SHP77 (cell line): ENCODE measurements around the gene FOXE1.

Source experiments
- DNase-seq, 2 experiments: peaks; one replicate each; lab custom pipeline; 2025; lab: John Stamatoyannopoulos, UW

The FOXE1 gene

DNA sequence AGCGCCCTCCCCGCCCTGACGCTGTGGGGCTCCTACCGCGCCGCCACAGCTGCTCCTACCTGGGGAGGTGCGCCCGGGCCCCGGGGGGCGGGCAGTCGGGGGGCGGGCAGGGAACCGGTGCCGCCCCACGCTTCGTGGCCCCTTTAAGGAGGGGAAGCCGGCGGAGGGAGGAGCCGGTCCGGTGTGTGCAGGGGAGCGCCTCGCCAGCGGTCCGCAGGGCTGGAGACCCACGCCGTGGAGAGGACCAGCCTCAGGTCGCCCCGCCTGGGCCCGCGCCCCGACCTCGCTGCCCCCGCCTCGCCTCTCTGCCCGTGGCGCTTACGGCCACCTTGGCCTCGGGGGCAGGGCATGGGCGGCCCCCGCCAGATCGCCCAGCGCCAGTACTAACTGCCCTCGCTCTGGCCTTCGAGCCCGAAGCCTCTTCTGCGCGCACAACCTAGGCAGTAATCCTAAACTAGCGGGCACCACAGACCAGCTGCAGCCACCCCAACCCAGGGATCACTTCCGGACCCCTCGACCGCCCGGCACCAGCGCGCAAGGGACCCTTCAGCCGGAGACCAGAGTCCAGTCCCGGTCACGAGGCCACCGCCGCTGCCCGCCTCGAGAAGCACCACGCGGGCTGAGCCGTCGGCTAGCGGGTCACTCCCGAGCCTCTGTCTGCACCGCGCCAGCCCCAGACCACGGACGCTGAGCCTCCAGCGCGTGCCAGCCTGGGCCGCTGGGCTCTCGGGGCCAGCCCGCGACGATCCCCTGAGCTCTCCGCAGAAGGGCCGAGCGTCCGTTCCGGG lies at the start of gene FOXE1:
TSS of gene FOXE1 (plus strand) at position 171 of the 788 bp plus-strand sequence. CDS start 689 bp downstream, outside the sequence.
- no peak for DNase-seq

DNA sequence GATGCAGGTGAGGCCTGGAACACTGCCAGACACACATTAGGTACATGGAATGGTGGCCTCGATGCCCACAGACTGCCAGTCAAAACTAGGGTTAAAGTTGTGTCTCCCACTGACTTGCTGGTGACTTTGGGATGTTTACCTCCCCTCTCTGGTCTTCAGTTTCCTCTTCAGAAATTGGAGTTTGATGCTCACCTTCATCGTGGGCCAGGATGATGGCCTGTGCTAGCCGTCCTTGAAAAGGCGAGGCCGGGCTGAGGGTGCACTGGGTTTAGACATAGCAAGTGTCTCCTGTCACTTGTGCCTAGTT lies 49.0 kb upstream of the FOXE1 start:
- no peak for DNase-seq

DNA sequence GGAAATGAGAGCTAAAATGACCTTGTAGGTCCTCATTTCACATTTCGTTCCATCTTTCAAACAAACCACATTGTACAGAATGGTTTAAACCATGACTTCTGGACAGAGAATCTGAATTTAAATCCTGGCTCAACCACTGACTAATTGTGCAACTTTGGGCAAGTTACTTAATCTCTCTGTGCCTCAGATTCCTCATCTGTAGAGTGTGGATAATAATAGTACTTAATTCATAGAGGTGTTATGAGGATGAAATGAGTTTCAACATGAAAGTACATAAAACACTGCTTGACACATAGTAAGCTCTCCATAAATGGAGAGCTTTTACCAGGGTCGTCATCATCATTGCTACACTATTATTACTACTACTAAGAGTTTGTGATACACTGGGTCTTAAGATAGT lies 46.3 kb upstream of the FOXE1 start:
- DNase-seq, result no peak

DNA sequence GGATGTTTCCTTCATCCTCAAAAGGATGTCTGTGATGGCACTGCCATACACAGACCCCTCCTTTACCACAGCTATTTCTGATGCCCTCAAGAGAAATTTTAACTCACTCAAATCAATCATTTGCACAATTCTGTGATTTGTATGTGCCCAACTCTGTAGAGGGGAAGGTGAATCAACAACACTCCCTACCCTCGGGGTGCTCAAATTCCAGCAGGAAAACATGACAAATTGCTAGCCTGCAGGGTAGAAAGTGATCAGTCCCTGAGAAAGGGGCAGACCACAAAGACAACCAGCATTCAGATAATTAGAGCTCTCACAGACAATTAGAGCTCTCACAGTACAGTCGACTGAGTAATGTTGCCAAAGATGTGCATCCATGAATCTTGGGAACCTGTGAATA lies 45.3 kb upstream of the FOXE1 start:
- no peak for DNase-seq

DNA sequence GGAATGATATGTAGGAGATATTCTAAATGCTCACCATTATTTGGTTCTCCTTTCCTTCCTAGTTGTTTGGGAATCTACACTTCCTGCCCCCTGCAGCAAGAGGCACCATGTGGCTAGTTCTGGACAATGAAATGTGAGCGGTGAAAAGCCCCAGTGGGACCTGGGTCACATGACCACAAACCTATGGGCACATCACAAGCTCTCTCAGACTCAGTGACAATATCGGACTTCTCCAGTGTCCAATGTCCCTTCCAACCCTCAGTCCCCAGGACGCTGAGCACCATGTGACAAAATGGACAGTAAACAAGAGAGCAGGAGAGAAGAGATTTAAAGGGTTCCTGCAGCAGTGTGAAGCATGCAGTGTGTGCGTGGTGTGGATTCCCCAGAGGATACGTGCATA lies 44.6 kb upstream of the FOXE1 start:
- no peak for DNase-seq

DNA sequence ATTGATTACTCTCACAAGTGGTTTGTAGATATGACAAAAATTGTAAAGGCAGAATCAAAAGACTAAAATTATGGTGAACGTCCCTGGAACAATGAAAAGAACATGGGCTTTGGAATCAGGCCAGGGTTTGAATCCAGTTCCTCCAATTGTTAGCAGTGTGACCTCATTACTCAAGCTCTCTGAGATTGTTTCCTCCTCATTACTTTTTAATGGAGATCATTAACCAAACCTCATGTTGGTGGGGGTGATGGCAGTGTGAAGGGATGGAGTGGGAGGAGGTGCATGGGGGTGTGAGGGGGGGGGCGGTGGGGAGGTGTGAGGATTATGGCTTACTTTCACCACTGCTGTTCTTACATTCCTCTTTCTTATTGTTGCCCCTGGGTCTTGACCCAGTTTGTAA lies 44.1 kb upstream of the FOXE1 start:
- no peak for DNase-seq

DNA sequence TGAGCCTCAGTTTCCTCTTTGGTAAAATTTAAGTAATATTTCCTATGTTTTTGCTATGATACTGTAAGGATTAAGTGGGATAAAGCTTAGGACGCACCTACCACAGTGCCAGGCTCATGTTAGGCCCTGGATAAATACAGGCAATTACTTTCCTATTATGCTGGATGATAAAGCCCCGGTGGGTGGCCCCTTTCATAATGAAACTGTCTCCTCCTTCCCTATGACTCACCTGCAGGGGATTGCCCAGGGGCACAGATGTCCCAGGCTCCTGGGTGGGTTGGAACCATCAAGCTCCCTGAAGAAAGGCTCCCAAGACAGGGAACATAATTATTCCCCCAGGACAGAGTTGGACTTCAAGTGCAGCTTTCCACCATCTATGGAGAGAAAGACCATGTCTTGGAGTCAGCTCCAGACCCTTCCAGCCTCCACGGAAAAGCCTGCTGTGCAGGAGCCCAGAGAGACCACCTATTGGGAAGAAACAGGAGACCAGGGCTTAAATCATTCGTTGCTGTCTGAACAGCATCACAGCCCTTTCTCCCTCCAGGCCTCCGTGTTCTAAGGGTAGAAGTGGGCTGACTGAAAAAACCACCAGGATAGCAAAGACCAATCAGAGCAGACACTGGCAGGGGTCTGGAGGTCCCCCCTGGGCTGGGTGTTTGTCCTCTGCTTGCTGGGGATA lies 43.2 kb upstream of the FOXE1 start:
- no peak for DNase-seq

DNA sequence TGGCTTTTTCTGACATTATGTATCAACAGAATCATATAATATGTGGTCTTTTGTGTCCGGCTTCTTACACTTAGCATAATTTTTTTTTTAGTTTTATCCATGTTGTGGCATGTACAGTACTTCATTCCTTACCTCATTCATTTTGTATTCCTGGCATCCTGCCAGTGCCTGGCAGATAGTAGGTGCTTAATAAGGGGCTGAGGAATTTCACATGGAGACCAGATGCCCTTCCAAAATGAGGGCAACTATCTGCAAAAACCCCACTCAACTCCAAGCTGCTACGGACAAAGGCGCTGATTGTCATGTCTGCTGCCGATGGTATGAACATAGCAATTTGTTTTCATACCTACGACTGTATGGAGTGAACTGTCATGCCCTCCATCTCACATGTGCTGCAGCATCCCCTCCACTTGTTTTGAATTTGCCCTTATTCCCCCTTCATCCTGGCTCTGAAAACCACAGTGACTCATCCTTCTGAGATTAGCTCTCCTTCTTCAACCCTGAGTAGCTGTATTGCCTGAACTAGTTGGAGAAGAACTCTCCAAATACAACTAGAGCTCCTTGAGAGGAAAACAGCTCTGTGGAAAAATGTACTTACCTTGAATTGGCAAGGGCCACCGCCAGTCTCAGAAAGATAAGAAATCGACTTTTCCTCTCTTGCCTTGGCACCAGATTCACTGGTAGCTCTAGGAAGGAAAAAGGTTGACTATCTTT lies 41.3 kb upstream of the FOXE1 start:
- no peak for DNase-seq

DNA sequence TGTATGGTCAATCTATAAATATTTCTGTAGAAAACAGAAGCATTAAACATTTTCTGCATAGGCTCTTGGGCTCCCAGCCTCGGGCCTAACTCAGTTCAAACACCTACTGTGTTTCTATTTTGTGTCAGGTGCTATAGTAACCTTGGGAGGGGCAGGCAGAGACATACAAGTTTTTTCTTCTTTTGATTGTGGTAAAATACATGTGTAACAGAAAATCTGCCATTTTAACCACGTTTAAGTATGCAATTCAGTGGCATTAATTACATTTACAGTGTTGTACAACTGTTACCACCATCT lies 40.8 kb upstream of the FOXE1 start:
- DNase-seq, result no peak

DNA sequence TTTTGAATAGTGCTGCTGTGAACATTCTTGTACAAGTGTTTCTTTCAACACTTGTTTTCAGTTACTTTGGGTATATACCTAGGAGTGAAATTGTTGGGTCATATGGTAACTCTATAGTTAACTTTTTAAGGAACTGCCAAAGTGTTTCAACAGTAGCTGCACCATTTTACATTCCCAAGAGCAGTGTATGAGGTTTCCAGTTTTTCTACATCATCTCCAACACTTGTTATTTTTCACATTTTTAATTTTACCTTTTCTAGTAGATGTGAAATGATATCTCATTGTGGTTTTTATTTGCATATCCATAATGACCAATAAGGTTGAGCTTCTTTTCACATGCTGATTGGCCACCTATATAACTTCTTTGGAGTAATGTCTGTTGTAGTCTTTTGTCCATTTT lies 40.0 kb upstream of the FOXE1 start:
- DNase-seq, result no peak

DNA sequence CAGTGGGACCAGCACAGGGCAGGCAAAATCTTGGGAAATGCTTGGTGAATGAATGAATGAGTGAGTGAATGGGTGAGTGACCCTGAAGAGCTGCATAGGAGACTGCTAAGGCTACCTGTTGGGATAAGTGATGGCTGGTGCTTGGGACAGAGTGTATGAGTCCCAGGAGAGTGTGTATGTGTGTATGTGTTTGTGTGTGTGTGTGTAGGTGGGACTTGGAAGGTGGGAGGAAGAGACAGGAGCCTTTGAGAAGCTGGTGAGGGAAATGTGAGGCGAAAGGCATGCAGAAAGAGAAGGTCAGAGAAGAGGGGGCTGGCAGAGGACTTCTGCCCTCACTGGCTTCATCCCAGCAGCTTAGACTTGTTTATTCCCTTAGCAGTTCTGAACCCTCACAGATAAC lies 33.3 kb upstream of the FOXE1 start:
- no peak for DNase-seq

DNA sequence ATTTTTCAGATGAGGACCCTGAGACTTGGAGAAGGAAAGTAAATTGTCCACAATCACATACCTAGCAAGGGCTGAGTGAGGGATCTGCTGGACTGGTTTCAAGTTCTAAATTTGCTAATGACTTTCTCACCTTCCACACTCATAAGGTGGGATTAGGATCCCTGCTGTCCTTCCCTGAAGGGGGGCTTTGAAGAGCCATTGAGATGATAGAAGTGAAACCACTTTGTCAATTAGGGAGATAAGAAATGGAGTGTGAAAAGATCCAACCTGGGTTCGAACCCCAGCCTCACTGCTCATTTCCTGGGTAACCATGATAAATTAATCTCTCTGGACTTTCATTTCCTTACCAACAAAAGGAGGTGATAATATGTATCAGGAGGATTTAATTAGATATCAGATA lies 32.7 kb upstream of the FOXE1 start:
- no peak for DNase-seq

DNA sequence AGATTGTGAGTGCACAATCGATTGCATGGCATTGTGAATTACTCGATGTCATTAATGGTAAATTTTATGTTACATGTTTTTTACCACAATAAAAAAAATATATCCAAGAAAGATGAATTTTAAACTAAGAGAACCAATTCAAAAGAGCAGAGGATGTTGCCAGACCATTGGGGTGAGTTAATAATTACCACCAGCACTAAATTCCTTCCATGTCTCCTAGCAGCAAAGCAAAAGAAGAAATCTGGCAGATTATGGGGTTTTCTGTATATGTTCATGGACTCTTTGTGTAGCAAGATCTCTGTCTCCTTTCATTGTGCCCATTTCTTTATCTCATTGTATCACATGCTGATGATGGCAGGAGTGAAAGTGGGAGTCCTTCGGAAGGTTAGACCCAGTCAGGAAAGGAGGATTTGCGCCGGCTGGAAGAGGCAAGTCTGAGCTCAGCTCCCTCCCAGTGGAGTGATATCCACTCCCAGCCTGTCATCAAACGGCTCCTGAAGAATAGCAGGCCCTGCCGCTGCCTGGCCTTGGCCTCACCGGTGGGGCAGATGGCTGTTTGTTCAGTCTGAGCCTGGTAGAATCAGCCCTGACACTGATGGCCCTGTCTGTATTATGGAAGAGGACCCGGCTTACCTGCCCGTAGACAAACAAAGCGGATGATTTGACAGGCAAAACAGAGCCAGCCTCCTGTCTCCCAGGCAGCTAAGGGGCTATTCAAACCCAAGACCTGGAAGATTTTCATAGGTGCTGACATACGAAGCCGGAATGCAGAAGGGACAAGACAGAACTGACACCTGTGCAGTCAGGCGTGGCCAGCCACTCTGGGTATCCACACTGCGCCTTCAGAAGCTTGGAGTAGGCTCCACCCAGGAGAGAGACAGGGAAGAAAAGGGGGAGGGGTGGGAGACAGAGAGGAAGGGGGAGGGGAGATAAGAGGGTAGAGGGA lies 21.9 kb upstream of the FOXE1 start:
- no peak for DNase-seq

DNA sequence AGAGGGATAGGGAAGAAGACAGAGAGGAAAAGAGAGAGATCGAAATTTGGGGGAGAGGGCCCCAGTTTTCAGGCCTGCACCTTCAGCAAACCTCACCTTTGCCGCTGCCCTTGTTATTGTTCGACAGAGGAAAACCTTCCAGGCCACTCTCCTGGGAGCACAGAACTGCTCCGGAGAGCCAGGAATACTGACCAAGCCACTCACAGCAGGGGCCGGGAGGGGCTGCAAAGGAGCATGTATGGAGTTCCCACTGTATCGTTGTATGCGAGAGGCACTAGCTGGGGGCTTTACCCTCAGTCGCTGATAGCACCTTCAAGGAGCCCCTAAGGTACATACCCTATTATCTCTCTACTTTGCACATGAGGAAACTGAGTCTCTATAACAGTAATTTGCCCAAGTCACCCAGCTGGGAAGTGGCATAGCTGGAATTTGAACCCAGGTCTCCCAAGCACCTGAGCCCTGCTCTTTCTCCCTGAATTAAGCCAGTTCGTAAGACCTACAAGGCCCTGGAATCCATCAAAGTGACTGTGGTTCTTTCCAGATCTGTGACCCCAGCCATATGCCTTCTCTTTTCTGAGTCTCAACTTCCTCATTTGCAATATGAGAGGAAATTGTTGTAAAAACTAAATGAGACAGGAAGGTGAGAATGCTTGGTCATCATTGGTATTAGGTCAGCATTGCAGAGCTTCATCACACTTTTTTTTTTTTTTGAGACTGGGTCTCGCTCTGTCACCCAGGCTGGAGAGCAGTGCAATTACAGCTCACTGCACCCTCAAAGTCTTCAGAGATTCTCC lies 21.0 kb upstream of the FOXE1 start:
- no peak for DNase-seq

DNA sequence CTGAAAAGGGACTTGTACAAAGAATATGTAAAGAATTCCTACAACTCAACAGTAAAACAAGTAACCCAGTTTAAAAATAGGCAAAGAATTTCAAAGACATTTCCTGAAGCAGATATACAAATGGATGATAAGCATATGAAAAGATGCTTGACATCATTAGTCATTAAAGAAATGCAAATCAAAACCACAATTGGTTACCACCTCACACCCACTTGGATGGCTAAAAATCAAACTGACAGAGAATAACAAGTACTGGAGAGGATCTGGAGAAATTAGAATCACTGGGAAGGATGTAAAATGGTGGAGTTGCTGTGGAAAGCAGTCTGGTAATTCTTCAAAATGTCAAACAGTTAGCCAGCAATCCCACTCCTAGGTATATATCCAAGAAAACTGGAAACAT lies 12.5 kb upstream of the FOXE1 start:
- DNase-seq, result no peak

DNA sequence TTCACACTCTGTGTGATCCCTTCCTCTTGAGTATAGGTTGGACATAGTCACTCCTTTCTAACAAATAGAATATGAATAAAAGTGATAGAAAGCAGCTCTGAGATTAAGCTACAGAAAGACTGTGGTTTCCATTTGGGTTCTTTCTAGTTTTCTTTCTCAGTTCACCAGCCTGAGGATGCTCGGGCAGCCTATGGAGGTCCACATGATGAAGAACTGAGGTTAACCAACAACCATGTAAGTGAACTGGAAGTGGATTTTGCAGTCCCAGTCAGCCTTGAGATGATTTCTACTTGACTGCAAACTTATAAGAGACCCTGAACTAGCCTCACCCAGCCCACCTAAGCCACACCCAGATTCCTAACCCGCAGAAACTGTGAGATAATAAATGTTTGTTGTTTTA lies 10.1 kb upstream of the FOXE1 start:
- DNase-seq, result no peak

DNA sequence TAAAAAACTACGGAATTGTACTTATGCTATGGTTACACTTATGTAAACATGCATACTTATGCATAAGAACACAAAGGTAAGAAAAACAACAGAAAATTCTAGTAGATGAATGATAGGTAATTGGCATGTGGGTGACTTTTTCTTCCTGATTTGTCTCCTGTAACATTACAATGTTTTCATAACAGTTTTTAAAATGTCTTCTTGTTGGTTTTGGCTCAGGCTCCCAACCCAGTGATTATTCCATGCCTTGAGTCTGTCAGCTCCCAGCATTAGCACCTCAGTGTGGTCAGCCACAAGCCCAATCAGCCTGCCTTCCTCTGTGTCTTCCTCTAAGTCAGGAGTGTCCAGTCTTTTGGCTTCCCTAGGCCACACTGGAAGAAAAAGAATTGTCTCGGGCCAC lies 7.9 kb upstream of the FOXE1 start:
- DNase-seq, result no peak

DNA sequence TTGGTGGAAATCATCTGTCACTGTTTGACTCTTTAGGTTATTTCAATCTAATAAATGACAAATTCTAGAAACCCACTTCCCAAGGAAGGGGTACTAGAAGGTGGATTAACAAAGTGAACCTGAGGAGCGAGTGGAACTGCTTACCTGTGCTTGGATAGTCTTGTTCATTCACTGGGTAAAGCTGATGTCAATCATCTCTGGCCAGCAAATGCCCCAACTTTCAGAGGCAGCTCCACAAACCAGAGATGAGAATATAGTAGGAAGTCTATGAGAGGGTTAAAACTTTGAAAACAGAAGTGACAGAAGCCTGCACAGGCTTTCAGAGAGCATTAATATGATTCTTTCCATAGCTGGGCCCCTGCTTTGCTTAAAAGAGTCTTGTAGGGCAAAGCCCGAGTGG lies 7.3 kb upstream of the FOXE1 start:
- DNase-seq, result no peak

DNA sequence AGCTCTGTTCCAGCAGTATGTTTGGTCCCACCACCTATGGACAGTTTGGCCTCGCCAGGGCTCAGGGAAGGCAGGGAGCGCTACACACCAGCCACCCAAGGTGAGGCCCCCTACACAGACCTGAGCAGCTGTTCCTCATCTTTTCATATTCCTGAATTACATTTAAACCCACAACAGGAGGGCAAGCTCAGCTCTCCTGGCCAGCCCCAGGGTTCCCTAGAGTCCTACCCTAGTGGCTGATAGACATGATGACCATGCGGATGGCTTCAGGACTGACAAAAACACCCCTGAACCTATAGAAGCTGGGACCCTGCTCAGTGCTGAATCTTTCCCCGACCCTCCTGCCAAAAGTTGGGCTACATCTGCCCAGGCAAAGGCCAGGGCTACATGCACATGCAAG lies 6.7 kb upstream of the FOXE1 start:
- DNase-seq, result no peak

DNA sequence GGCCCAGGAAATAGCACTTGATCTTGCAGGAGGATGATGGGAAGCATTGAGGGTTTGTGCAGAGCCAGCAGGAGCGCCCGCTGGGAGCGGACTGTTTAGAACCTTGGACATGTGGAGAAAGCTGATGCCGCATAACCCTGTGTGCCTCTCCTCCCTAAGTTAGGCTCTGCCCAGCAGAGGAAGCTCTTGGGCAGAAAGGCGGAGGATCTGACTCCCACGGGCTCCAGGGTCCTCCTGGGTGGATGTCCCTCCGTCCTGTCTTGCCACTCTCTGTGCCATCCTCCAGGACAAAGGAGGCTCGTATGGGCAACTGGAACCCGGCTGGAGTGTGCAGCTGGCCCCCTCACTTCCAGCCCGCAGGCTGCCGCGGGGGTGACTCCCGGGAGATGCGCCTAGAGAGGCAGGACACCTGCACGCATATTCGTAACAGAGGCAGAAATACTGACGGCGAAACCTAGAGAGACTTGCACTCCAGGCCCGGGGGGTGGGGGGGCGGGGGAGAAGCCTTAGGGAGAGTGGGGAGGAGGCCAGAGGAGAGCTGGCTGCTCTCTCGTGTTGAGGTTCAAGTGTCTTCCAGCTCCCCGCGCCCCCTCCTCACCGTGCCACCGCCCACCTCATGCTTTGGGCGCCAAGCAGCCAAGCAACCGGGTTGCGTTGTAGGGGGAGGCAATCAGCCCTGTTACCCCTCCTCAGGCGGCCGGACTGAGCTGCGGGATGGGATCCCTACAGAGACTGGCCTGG lies 5.4 kb upstream of the FOXE1 start:
- no peak for DNase-seq

DNA sequence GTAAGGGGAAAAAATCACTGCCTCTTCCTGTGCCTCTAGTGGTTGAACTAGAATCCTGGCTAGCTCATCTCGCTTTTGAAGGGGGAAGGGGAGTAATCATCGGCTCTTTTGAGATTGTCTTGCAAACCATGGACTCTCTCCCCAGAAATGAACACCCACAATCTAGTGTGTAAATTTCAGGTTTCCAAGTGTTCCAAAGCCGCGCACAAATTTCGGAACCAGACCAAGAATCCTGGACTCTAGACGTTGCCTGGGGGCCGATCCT lies 4.9 kb upstream of the FOXE1 start:
- no peak for DNase-seq
